ENCODE results near the gene JCAD.

DNA sequence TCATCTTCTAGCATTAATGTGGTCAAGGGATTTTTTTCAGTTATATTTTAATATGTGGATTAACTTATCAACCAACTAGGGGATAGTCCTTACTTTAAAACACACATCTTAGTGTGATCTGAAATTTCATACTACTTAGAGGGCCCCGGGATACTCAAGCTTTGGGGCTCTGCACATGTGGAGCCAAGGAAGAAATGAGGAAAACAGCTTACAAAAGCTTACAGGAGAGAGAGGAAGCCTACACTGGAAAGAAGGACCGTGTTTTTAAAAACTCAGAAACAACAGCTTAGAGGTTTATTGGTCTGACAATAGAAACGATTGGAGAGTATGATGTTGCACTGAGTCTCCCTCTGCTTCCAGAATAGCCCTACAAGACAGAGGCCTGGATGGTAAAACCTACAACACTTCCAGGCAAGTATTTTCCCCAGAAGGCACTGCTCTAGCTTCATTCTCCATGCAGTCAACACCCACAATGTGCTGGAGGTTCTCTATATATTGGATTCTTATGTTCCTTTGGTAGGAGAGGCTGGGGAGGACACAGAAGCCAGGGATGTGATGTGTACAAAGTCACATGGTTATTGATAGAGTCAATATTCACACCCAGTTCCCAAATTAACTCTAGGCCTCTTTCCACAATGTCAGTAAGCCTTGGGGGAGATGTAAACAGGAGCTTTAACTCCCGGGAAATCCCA, 47.3 kb downstream of the JCAD start:
- TF ChIP-seq POLR2A (IDR thresholded peaks at IDR 0.05; ENCODE audit: low read depth), result no peak
- TF ChIP-seq, protein P1, sequence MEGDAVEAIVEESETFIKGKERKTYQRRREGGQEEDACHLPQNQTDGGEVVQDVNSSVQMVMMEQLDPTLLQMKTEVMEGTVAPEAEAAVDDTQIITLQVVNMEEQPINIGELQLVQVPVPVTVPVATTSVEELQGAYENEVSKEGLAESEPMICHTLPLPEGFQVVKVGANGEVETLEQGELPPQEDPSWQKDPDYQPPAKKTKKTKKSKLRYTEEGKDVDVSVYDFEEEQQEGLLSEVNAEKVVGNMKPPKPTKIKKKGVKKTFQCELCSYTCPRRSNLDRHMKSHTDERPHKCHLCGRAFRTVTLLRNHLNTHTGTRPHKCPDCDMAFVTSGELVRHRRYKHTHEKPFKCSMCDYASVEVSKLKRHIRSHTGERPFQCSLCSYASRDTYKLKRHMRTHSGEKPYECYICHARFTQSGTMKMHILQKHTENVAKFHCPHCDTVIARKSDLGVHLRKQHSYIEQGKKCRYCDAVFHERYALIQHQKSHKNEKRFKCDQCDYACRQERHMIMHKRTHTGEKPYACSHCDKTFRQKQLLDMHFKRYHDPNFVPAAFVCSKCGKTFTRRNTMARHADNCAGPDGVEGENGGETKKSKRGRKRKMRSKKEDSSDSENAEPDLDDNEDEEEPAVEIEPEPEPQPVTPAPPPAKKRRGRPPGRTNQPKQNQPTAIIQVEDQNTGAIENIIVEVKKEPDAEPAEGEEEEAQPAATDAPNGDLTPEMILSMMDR (IDR thresholded peaks at IDR 0.05), result no peak

Measured in esophagus muscularis mucosa (tissue), 3 donors.